IMR-90 (cell line): Measurements from ENCODE around the gene COL23A1.

Experiments
- BHLHE40 ChIP-seq: fragments of 150-350 bp; IDR thresholded peaks from 2 replicates; pipeline ENCODE4 v1.6.1; 2016; ENCODE audit warnings: mild to moderate bottlenecking, low read depth, low read length
- CHD1 ChIP-seq: IDR thresholded peaks from 2 replicates; pipeline ENCODE4 v1.6.1; 2012; ENCODE audit warnings: low read depth, low read length, improper control_type of control experiment
- CTCF ChIP-seq: conservative IDR thresholded peaks from 2 replicates; pipeline ENCODE4 v1.5.1; 2012; ENCODE audit warnings: mild to moderate bottlenecking, low read depth, low read length, improper control_type of control experiment
- MAZ ChIP-seq: IDR thresholded peaks from 2 replicates; pipeline ENCODE4 v1.6.1; 2012; ENCODE audit warnings: low read depth, mild to moderate bottlenecking, low read length, improper control_type of control experiment, moderate library complexity, borderline replicate concordance
- NFE2L2 ChIP-seq: fragments of 150-350 bp; IDR thresholded peaks from 2 replicates; pipeline ENCODE4 v1.6.1; 2016; ENCODE audit warnings: low read depth, mild to moderate bottlenecking, low read length
- POLR2A ChIP-seq: IDR thresholded peaks from 2 replicates; pipeline ENCODE4 v1.6.1; 2012; ENCODE audit warnings: mild to moderate bottlenecking, low read depth, low read length
- RFX5 ChIP-seq: IDR thresholded peaks from 2 replicates; pipeline ENCODE4 v1.8.0; 2012; ENCODE audit warnings: low read depth, mild to moderate bottlenecking, low read length, moderate library complexity
- SMC3 ChIP-seq: fragments of 150-350 bp; IDR thresholded peaks from 2 replicates; pipeline ENCODE4 v1.6.1; 2016; ENCODE audit warnings: low read depth, mild to moderate bottlenecking, antibody characterized with exemption, low read length, moderate library complexity

- TF ChIP-seq CTCF (no peak), POLR2A (no peak), MAZ (no peak), BHLHE40 (no peak), CHD1 (no peak), RFX5 (no peak), SMC3 (no peak), NFE2L2 (no peak)
These were observed 397.4 kb downstream of the COL23A1 start for GRCh38 chr5:178192787-178193186.
